ENCODE measurements around the gene RABL6. TPM values are rescaled to one million over a fixed set of nuclear protein-coding genes. Genes with fewer than 3 reads are reported as not detected.

Gene RABL6
- total RNA-seq, 1 donor from 2014 or later: 69.4 TPM

DNA sequence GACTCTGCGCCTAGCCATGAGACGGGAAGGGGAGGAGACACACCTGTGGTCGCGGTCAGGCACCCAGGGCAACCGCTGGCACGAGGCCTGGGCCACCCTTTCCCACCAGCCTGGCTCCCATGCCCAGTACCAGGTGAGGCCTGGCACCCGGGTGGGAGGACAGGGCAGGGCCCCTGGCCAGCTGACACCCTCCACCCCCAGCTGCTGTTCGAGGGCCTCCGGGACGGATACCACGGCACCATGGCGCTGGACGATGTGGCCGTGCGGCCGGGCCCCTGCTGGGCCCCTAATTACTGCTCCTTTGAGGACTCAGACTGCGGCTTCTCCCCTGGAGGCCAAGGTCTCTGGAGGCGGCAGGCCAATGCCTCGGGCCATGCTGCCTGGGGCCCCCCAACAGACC, 49.4 kb downstream of the RABL6 start:
- Histone ChIP-seq H3K9ac (ENCODE audit: low read length) (no peak overlapping the region), H3K4me3 (ENCODE audit: insufficient read depth, low read depth, low read length) (no peak overlapping the region), H3K79me2 (ENCODE audit: insufficient read depth, low read length) (no peaks in the 10 kb centered on the region), H3K27ac (ENCODE audit: low read depth, low read length) (no peak overlapping the region), H3K4me1 (ENCODE audit: insufficient read depth, low read length) (peaks cover 6% of the 10 kb centered on the region), H3K4me2 (ENCODE audit: low read length) (no peak overlapping the region), H2AFZ (ENCODE audit: low read depth, low read length) (no peak overlapping the region), H3K27me3 (ENCODE audit: insufficient read depth, low read length) (no peaks in the 10 kb centered on the region), H3K9me3 (ENCODE audit: insufficient read depth, low read depth, low read length) (no peaks in the 10 kb centered on the region), H3K36me3 (ENCODE audit: insufficient read depth, low read length) (no peaks in the 10 kb centered on the region), H4K20me1 (ENCODE audit: insufficient read depth, low read length) (peaks cover 26% of the 10 kb centered on the region)
- Mint-ChIP-seq H3K27me3 (ENCODE audit: low read depth, unreplicated experiment) (no peaks in the 10 kb centered on the region), H3K4me1 (ENCODE audit: low read depth, unreplicated experiment) (peaks cover 2% of the 10 kb centered on the region), H3K27ac (ENCODE audit: unreplicated experiment) (no peak overlapping the region), H3K9me3 (ENCODE audit: unreplicated experiment) (no peaks in the 10 kb centered on the region), H3K36me3 (ENCODE audit: low read depth, unreplicated experiment) (no peaks in the 10 kb centered on the region), H3K4me3 (ENCODE audit: unreplicated experiment) (no peak overlapping the region)
- TF ChIP-seq, protein P1, sequence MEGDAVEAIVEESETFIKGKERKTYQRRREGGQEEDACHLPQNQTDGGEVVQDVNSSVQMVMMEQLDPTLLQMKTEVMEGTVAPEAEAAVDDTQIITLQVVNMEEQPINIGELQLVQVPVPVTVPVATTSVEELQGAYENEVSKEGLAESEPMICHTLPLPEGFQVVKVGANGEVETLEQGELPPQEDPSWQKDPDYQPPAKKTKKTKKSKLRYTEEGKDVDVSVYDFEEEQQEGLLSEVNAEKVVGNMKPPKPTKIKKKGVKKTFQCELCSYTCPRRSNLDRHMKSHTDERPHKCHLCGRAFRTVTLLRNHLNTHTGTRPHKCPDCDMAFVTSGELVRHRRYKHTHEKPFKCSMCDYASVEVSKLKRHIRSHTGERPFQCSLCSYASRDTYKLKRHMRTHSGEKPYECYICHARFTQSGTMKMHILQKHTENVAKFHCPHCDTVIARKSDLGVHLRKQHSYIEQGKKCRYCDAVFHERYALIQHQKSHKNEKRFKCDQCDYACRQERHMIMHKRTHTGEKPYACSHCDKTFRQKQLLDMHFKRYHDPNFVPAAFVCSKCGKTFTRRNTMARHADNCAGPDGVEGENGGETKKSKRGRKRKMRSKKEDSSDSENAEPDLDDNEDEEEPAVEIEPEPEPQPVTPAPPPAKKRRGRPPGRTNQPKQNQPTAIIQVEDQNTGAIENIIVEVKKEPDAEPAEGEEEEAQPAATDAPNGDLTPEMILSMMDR (IDR thresholded peaks at IDR 0.05; ENCODE audit: insufficient read depth, low read depth, low read length): no peak
- TF ChIP-seq EZH2 (IDR thresholded peaks at IDR 0.05; ENCODE audit: insufficient read depth, low read length): no peak
- no peak for FAIRE-seq
- DNase-seq (ENCODE audit: low read depth): no peak

DNA sequence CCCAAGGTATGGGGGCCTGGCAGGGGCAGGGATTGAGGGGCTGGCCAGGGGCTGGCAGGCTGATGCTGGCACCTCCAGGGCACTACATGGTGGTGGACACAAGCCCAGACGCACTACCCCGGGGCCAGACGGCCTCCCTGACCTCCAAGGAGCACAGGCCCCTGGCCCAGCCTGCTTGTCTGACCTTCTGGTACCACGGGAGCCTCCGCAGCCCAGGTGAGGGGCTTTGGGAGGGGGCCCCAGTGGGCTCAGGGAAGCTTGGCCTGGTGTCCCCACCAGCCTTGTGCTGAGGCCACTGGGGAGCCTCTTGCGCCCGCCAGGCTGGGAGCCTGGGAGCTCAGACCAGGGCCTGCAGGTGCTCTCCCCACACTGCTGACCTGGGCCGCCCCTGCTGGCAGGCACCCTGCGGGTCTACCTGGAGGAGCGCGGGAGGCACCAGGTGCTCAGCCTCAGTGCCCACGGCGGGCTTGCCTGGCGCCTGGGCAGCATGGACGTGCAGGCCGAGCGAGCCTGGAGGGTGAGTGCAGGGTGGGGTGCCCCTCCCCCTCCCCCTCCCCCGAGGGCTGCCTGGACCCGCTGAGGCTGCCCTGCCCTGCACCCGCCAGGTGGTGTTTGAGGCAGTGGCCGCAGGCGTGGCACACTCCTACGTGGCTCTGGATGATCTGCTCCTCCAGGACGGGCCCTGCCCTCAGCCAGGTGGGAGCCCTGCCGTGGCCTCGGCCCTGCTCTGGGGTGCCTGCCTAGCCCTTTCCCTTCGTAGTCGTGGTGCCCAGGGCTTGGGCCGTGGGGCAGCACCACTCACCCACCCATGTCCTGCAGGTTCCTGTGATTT, 50.0 kb downstream of the RABL6 start:
- Mint-ChIP-seq H3K4me1 (ENCODE audit: low read depth, unreplicated experiment) (peaks cover 2% of the 10 kb centered on the region), H3K27me3 (ENCODE audit: low read depth, unreplicated experiment) (no peaks in the 10 kb centered on the region), H3K36me3 (ENCODE audit: low read depth, unreplicated experiment) (no peaks in the 10 kb centered on the region), H3K9me3 (ENCODE audit: unreplicated experiment) (no peaks in the 10 kb centered on the region), H3K4me3 (ENCODE audit: unreplicated experiment) (no peak overlapping the region), H3K27ac (ENCODE audit: unreplicated experiment) (no peak overlapping the region)
- TF ChIP-seq, protein P1 (IDR thresholded peaks at IDR 0.05; ENCODE audit: insufficient read depth, low read depth, low read length): no peak
- no peak for TF ChIP-seq EZH2 (IDR thresholded peaks at IDR 0.05; ENCODE audit: insufficient read depth, low read length)
- H2AFZ ChIP-seq (ENCODE audit: low read depth, low read length): no peak overlapping the region
- H3K36me3 ChIP-seq (ENCODE audit: insufficient read depth, low read length): no peaks in the 10 kb centered on the region
- H3K9ac ChIP-seq (ENCODE audit: low read length): no peak overlapping the region
- FAIRE-seq (no peak), DNase-seq (ENCODE audit: low read depth) (no peak)
- no peaks in the 10 kb centered on the region for H3K9me3 ChIP-seq (ENCODE audit: insufficient read depth, low read depth, low read length)
- no peaks in the 10 kb centered on the region for H3K27me3 ChIP-seq (ENCODE audit: insufficient read depth, low read length)
- no peak overlapping the region for H3K4me2 ChIP-seq (ENCODE audit: low read length)
- H4K20me1 ChIP-seq (ENCODE audit: insufficient read depth, low read length): peaks cover 33% of the 10 kb centered on the region
- peaks cover 6% of the 10 kb centered on the region for H3K4me1 ChIP-seq (ENCODE audit: insufficient read depth, low read length)
- H3K4me3 ChIP-seq (ENCODE audit: insufficient read depth, low read depth, low read length): no peak overlapping the region
- H3K79me2 ChIP-seq (ENCODE audit: insufficient read depth, low read length): no peaks in the 10 kb centered on the region
- no peak overlapping the region for H3K27ac ChIP-seq (ENCODE audit: low read depth, low read length)

DNA sequence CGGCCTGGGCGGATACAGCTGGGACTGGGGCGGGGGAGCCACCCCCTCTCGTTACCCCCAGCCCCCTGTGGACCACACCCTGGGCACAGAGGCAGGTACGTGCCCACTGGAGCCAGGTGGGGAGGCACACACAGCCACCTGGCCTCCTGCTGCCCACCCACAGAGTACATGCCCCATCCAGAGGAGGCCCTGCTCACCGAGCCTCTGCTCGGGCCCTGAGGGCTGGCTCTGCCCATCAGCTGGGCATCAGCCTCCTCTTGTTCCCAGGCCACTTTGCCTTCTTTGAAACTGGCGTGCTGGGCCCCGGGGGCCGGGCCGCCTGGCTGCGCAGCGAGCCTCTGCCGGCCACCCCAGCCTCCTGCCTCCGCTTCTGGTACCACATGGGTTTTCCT, 50.7 kb downstream of the RABL6 start:
- TF ChIP-seq, protein P1 (IDR thresholded peaks at IDR 0.05; ENCODE audit: insufficient read depth, low read depth, low read length): no peak
- TF ChIP-seq EZH2 (IDR thresholded peaks at IDR 0.05; ENCODE audit: insufficient read depth, low read length): no peak
- Mint-ChIP-seq H3K4me1 (ENCODE audit: low read depth, unreplicated experiment) (peaks cover 2% of the 10 kb centered on the region), H3K4me3 (ENCODE audit: unreplicated experiment) (no peak overlapping the region), H3K27me3 (ENCODE audit: low read depth, unreplicated experiment) (no peaks in the 10 kb centered on the region), H3K36me3 (ENCODE audit: low read depth, unreplicated experiment) (no peaks in the 10 kb centered on the region), H3K9me3 (ENCODE audit: unreplicated experiment) (no peaks in the 10 kb centered on the region), H3K27ac (ENCODE audit: unreplicated experiment) (no peak overlapping the region)
- no peak for FAIRE-seq
- Histone ChIP-seq H3K4me3 (ENCODE audit: insufficient read depth, low read depth, low read length) (no peak overlapping the region), H4K20me1 (ENCODE audit: insufficient read depth, low read length) (peaks cover 39% of the 10 kb centered on the region), H3K4me2 (ENCODE audit: low read length) (no peak overlapping the region), H3K27me3 (ENCODE audit: insufficient read depth, low read length) (no peaks in the 10 kb centered on the region), H3K36me3 (ENCODE audit: insufficient read depth, low read length) (no peaks in the 10 kb centered on the region), H3K9me3 (ENCODE audit: insufficient read depth, low read depth, low read length) (no peaks in the 10 kb centered on the region), H2AFZ (ENCODE audit: low read depth, low read length) (no peak overlapping the region), H3K27ac (ENCODE audit: low read depth, low read length) (no peak overlapping the region), H3K9ac (ENCODE audit: low read length) (no peak overlapping the region), H3K79me2 (ENCODE audit: insufficient read depth, low read length) (peaks cover 2% of the 10 kb centered on the region), H3K4me1 (ENCODE audit: insufficient read depth, low read length) (peaks cover 6% of the 10 kb centered on the region)
- no peak for DNase-seq (ENCODE audit: low read depth)
